Hematopoietic multipotent progenitor cell treated with erythropoietin and hydrocortisone succinate and interleukin-3 and kit ligand, for 15 days (in vitro differentiated cells): ENCODE results near the gene IQSEC1.
A peak's percentile ranks its signal among the peaks of the same experiment; 100 is the strongest.

ENCODE experiments used
- DNase-seq: peaks from one replicate; pipeline ENCODE4 v3.0.0-alpha.2; 2015; ENCODE audit warnings: low spot score

IQSEC1 gene

DNA sequence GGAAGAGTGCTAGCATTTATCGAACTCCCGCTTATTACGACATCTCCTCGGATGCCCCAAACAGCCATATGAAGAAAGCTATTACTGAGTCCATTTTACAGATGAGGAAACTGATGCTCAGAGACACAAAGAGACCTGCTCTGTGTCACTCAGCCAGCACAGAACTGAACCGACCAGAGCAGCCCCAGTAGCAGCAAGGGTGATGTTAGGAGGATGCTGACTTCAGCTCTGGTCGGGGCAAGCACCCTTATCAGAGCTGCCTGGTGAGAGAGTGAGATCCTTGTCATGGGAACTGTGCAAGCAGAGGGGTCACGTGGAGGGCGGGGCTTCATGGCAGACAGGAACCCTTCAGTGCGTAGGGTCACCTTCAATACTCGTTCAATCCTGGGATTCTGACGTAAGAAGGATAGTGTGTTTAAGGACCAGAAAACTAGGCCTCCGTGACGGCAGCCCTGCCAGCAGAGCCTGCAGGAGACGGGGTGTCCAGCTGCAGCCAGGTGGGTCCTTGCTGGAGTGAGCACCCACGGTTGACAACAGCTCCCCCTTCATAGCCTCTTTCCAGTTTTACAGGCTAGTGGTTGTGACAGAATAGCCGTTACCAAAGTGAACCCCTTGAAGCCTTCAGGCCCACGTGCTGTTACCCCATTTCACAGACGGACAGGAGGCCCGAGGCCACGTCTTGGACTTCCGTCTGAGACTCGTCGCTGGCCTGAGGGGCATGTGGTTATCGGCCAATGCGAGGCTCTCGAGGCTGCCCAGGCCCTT, 12.0 kb upstream of the IQSEC1 start:
- no peak for DNase-seq

DNA sequence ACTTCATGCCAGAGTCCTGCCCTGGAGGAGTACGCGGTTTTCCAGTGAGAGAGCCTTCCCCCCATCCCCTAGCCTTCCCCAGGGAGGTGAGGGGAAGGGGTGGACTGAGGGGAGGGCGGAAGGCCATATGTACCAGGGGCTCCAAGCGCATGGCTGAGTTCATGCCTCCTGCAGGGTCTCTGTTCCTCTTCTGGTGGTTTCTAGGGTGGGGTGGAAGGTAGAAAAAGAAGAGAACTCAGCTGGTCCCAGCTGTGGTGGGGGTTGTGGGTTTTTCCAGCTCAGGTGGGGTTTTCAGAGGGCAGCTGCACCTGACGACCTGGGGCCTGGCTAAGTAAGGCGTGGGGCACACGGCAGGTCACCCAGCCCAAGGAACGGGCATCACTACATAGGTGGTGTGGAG, 10.7 kb upstream of the IQSEC1 start:
- no peak for DNase-seq

DNA sequence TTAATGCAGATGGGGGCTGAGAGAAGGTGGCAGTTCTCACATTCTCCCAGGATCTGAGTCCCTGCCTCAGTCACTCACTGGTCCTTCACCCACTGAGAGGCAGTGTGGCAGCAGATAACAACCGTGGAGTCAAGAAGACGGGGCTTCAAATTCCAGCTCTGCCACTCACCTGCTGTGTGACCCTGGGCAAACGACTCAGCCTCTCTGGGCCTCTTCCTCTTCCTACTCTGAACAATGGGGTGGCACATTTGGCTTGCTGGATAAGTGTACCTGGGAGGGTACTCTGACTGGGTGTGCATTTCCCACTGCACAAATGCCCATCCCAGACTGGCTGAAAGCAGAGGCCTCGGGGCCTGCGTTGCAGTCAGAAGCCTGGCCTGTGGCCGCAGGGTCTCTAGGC, 10.0 kb upstream of the IQSEC1 start:
- no peak for DNase-seq

DNA sequence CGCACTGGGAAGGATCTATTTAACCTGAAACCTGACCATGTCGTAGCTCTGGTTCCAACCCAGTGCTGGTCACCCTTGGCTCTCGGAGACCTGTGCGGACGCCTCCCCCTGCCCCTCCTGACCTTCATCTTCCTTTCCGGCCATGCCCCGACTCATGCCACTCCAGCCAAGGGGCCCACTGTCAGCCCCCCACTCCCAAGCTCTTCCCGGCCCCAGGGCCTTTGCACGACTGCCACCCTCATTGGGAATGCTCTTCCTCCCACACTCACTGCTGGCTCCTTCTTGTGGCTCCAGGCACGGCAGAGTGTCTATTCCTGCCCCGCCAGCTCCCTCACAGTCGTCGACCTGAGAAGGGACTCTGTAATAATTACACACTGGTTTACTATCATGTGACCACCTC, 9.4 kb upstream of the IQSEC1 start:
- DNase-seq, result no peak

DNA sequence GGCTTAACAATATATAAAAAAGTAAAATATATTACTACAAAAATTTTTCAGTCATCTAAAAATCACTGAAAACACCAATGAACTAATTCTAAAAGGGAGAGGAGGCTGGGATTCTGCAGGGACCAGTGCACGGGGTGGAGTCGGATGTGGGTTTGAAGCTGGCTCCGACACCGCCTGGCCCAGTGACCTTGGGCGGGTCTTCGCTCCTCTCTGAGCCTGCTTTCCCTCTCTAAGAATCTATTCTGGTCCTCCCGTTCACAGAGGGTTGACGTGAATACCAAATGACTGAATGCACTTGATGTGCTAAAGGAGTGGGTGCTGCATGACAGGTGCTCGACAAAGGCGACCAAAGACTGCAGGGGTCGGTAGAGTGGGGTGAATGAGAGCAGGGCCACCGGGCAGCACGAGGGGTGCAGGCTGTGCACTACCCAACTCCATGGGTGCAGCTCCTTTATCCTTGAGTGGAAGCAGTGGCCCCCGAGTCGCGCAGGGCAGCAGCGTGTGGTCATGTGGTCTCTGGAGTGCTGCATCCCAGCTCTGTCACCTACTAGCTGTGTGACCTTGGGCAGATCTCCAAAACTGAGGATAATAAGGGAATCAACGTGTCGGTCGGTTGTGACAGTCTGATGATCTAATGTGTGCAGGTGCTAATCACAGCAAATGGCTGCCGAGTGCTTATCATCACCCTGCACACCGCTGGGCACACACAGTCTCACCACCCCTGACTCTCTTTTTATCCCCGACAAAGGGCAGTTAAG, 8.6 kb upstream of the IQSEC1 start:
- peak; percentile 37 for DNase-seq

DNA sequence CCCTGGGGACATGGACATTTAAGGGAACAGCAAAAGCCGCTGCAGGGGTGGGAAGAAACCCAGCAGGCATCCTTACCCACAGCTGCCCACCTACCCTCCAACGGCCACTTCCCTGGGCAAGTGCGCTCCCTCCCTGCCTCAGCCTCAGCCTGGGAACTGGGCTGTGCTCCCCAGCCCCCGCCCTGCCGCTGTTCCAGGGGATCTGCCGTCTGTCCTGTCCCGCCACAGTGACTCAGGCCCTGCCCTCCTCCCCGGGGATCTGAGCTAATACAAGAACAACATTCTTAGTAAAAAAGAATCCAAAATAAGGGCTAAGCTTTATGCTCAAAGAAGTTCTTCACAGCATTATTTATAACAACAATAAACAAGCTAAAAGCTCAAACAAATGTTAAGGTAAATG, 7.4 kb upstream of the IQSEC1 start:
- DNase-seq, result no peak

DNA sequence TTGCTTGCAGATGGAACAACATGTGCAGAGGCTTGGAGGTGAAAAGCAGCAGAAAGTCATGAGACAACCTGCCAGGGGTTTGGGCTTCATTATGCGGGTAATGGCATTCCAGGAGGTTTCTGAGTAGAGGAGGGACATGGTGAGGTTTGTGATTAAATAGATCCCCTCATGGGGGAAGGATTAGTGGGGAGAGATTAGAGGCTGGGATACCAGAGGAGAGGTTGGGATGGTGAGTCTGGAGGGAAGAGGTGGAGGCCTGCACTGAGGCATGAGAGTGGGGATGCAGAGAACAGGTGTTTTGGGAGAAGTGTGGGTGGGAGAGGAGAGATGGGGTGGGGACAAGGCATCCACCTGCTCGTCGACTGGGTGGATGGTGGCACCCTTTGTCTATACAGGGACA, 6.8 kb upstream of the IQSEC1 start:
- DNase-seq, result no peak

DNA sequence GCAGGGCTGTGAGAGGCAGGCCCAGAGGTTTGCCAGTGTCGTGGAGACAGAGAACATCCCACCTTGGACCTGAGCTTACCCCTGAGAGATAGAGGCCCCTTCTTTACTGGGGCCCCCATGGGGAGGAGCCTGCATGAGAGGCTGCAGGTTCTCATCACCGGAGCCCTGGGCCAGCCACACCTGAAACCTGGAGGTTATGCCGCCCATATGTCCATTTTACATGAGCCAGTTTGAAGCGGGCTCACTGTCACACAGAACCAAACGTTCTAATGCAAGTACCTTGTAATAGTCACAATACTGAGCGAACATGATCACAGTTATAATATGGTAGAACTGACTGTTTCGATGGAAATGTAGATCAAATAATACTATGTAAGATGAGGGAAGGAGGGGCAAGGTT, 6.3 kb upstream of the IQSEC1 start:
- DNase-seq, result no peak

DNA sequence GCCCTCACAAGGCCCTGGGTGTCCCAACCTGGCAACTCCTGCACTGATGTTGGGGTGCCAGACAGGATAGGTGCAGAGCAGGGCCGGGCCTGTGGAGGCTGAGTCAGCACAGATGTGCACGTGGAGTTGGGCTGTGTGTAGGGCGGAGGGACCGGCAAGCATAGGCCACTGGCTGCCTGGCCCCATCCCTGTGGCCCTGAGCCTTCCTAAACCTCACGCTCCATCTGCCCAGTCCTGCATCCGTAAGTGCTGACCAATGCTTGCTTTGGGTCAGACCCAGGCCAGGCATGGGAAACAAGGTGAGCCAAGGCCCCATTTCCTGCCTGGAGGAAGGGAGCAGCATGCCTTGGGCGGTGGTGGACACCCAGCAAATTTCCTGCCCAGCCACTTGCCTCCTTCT, 5.8 kb upstream of the IQSEC1 start:
- DNase-seq, result peak; percentile 5

DNA sequence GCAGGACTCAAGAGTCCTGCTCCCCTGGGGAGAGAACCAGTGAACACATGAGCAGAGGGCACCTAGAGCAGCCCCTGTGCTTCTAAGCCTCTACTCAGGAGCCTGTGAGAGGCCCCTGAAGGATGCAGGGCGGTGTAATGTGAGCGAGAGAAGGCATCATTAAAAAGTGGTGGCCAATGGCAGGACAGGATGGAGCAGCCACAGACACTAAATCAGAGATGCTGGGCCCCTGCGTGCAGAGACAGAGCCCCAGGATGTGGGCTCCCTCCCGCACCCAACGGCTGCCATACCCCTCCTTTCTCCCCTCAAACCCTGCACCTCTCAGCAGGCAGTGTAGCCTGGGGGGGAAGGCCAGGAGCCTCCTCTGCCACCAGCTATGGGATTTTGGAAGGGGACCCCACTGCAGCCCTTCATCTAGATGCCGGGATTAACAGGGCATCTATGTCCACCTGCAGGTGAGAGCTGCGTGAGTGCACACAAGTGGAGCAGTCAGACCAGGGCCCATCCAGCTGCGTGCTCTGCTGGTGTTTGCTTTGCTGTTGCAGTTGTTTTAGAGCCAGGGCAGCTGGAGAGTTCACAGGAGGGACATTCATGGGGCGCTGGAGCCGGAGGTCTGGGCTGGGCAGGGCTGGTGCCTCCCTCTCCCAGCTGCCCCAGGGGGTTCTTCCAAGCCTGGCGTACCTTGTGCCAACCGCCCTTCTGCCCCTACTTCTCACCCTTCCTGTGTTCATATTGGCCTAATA, 5.1 kb upstream of the IQSEC1 start:
- no peak for DNase-seq

DNA sequence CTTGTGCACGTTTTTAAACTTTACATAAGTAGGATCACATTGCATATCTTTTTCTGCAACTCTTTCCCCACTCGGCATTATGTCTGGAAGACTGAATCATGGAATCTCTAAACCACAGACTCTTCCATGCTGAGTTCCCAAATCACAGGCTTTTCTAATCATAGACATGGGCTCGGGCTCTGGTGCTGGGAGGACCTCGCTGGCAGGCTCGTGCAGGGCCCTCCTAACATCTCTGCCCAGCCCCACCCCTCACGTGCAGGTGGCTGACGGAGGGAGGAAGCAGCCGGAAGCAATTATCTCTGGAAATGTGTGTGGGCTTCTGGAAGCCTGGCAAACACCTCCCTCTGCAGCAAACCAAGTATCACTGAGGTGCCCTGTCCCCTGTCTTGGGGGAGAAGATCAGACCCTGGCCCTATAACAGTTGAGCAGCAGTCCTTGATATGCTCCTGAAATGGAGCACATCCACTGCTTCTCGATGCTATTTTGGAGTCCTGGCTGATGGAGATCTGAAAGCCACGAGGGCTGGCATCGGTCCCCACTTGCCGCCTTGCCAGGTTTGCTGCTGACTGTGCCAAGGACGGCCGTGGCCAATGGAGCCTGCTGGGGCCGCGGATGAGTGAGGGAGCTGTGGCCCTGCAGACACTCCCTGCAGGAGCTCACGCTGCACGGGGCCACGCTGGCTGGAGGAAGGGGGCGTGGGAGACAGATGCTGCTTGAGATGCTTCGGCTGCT, 4.4 kb upstream of the IQSEC1 start:
- DNase-seq, result no peak

DNA sequence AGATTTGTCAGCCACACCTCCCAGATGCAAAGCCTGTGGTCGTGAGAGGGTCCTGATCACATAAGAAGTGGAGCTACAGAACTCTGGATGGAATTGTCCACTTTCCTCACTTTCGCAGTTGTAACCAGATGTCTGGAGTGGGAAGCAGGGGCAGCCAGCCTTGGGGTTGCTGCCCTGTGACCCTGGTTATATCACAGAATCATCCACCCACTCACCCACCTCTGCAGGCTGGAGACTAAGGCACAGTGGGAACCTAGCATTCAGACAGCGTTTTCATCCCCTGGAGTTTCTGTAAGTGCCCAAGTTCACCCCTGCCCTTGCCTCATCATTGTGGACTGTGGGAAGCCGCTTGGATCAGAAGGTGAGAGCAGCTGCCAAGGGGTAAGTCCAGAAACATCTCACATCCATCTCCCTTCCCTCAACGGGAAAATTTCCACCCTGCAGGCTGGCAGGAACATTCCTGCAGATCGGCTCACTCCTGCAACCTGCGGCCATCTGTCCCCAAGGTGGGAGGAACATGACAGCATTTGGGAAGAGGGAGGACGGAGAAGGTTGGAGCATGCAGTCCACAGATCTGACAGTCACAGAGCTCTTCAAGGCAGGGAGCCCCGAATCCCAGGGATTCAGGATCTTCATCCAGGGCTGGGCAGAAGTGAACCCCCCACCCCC, 2.9 kb upstream of the IQSEC1 start:
- DNase-seq, result no peak

DNA sequence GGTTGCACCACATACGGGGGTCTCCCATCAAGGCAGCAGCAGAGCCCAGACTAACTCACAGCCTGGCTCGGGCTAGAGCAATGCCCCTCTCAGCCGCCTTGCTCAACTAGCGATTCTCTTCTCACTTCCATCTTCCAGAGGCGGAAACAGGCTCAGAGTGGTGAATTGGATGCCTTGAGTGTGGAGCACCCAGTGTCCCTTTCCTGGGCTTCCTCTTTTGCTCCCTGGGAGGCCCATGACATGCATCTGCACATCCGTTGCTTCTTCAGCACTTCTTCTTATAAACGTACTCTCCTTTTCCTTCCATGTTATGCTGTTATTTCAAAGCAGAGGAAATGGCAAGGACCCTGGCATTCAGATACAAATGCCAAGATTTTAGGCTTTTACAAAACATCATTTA, 2.1 kb upstream of the IQSEC1 start:
- no peak for DNase-seq

DNA sequence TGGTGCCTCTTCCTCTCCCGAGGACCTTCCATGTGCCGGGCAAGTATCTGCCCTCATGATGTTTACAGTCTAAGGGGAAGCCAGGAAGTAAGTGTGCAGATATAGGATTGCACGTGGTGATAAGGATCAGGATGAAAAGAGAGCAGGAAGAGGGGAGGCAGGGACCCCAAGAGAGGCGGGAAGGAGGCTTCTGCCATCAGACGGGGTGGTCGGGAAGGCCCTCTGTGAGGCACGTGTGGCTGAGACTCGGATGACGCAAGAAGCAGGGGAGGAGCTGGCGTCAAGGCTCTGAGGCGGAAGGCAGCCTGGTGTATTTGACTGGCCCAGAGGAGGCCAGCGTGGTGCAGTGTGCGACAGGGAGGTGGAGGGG, 762 bp upstream of the IQSEC1 start:
- DNase-seq, result no peak

DNA sequence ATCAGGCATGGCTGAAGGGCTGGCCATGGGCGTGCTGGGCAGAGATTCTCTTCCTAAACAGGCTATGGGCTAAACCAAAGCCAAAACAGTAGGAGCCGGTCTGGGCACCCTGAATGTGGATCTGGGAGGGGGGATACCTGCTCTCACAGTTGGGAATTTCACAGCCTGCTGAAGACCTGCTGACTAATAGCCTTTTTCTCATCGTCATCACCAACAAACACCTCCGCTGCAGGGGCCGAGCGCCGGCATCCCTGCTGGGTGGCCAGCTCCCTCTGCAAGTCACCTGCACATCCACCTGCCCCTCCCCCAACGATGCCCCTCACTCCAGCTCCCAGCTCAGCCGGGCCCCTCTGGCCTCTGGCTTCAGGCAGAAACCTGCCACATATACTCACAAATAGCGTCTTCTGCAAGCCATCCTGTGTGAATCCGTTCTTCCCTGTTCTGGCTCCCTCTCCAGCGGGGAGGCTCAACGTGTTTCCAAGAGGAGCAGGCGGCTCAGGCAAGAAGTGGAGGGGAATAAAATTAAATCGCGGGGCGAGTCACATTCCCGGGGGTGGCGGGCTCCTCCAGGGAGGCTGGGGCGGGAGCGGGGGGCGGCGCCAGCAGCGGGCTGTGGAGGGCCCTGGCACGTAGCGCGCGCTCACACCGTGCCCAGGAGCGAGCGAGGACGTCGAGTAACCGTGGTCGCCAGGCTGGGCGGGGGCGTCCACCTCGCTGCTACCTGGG, 466 bp downstream of the IQSEC1 start:
- no peak for DNase-seq

DNA sequence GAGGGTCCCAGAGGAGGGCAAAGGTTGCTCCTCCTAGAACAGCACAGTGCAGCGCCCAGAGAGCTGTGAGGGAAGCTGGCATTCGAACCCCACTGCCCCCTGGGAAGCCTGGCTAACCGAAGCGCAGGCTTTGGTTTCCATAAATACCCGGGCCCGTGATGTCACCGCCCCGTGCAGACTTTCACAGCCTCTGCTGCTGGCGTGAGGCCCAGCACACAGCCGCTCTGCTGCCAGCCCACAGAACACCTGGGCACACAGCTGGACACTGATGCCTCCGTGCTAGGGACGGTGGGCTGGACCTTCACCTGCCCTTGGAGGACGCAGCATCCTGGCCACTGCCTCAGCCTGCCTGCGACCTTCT, 1.0 kb downstream of the IQSEC1 start:
- no peak for DNase-seq

DNA sequence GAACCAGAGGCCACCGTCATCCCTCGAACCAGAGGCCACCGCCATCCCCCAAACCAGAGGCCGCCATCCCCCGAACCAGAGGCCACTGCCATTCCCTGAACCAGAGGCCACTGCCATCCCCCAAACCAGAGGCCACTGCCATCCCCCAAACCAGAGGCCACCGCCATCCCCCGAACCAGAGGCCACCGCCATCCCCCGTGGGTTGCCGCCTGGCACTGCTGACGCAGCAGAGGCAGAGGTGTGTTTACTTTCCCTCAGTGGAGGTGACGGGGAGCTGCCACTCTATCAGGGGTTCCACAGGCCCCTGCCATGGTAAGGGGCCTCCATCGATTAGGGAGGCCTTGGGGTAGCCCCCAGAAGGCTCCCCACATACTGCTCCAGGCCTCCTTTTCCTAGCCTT, 1.5 kb downstream of the IQSEC1 start:
- no peak for DNase-seq

DNA sequence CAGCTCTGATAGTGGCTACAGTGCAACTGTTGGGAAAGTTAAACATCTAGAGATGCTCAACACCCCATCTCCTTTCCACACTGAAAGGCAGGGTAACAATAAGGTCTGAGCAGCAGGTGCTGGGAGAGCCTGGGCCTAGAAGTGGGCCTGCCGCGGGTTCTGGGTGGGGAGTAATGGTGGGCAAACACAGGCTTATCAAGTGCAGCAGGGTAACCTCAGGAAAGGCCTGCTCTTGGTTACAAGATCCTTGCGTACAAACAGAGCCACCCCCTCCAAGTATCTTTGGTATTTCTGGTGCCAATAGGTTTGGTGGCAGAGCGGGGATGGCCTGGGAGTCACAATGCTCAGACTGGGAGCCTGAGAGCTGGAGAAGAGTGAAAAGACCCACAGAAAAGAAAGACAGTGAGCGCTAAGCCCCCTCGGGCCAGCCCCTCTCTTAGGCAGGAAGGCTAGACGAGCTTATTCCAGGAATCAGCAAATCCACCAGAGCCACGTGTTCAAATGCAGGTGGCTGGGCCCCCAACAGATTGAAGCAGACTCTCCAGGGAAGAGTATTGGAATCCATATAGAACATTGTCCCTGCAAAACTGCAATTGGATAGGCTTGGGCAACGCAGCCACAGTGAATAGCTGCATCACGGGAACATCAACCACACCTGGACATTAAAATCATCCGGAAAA, 2.7 kb downstream of the IQSEC1 start:
- DNase-seq, result no peak

DNA sequence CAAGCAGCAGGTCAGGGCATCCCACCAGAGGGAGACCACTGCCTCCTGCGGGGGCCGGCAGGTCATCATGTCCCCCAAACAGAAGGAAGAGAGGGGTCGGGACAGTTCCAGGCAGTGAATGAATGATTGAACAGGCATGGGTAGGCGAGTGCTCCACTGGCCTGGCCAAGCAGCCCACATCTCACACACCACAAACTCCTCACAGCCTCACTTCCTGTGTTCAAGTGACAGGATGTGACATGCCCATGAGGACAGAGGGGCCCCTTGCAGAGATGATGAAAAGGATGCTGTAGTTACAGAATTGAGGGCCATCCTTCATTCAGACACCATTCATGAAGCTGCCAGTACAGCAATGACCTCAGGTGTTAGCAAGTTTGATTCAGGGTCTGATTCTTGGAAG, 3.7 kb downstream of the IQSEC1 start:
- DNase-seq, result no peak

DNA sequence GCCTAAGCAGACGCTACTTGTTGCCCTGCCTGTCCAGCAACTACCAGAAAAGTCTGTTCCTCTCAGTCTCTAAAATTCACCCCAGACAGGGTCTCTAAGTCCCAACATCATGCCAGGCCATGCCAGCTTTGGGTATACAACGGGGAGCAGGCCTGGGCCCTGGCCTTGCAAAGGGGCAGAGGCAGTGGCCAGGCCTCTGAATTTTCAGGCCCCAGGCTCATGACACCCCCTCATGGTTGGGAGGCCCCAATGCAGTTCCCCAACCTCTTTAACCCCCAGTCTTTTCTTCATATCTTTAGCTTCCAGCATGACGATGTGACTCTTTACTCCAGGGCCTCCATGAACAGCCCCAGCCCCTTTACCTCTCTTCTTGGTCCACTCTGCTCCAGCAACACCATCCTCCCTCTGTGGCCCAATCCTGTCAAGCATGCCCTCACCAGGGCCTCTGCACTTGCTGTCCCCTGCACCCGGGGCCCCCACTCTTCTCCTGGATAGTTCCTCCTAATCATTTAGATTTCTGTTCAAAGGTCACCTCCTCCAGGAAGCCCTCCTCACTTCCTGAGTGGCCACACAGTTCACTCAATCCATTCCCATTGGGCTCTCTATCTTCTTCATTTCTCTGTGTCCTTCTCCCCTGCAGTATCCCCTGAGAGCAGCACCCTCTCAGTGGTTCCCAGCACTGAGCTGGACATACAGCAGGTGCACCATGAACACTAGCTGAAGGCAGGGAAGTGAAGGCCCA, 4.8 kb downstream of the IQSEC1 start:
- DNase-seq, result no peak
